ENCODE measurements around the gene DMAP1.

Gene DMAP1

DNA sequence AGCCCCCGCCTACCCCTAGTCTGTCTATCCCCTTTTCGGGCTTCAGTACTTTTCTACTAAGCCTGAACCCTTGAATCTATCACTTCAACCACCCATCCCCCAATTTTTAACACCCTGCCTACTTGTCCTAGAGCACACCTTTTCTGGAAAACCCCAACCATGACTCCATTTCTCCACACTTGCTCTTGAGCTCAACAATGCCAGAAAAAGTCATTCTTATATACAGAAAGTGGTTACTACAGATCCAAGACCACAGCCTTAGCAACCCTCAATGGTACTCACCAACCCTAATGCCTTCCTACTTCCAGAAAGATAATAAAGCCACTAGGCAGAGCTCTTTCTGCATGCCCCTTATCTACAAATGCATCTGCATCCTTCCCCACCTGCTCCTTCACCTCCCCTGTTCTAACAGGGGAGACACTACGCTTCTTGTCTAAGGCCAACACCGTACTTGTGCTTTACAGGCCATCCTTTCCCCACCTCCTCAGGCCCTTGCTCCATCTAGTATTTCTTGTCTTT lies 41.2 kb downstream of the DMAP1 start:
- no peak for DNase-seq (ENCODE audit: low spot score)

DNA sequence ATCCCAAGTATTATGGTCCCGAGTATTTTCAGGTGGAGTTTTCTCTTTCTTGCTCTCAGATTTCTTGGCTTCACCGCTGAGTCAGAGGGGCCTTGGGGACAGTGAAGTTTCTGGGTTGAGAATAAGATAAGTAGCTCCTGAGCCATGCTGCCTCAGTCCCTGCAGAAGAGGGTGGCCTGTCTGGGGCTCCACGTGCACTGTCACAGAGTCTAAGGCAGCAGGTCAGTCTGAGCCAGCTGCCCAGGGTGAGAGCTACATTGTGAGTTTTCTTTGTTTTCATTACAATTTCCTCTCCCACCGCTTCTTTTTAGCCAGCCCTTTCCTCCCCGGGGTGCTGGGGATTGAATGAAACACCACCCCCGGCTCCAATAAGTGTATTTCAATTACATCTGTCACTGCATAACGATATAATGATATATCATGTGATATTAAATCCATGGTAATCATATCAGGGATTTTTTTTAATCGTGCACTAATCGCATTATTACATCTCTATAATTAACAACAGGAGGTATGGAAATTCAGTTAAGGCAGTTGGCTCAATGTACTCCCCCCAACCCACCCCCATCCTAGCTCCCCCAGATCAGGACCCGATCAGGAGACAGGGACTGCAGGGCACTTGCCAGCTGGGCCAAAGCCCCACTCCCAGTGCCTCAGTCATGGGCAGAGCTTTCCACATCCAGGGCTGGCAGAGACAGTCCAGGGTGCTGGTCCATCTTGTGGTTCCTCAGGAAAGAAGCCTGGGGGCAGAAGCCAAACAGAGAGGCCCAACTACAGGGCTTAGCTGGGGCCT lies 43.7 kb downstream of the DMAP1 start:
- peak; percentile 65 for DNase-seq (ENCODE audit: low spot score)

DNA sequence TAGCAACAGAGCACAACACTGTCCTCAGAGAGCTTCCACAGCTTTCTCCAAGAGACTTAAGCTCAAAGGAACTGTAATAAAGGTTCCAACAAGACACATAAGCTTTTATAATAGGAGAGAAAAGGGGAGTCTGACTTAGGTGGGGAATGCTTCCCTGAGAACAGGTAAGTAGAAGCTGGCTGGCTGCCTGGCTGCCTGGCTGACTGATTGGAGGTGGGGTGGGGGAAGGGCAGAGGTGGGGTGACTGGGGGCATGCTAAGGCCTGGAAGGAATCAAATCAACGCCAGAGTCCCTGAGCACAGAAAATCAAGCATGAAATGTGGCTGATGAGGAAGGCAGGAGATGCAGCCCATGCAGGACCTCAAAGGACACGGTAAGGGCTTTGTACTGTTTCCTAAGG lies 45.8 kb downstream of the DMAP1 start:
- no peak for DNase-seq (ENCODE audit: low spot score)

DNA sequence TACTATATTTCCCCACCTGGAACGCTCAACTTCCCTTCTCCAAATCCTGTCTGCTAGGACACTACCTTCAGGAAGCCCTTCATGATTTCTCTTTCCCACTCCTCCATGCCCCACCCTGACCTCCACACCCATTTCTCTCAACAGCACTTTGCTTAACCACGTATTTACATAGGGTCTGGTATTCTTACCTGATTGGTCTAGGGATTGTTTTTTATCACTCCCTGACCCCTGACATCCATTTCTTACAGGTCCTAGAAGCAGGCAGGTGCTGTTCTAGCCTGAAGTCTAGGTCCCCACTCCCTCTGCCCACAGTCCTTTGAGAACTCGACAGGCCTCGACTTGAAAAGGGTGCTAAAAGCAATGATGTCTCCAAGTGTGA lies 47.5 kb downstream of the DMAP1 start:
- no peak for DNase-seq (ENCODE audit: low spot score)

DNA sequence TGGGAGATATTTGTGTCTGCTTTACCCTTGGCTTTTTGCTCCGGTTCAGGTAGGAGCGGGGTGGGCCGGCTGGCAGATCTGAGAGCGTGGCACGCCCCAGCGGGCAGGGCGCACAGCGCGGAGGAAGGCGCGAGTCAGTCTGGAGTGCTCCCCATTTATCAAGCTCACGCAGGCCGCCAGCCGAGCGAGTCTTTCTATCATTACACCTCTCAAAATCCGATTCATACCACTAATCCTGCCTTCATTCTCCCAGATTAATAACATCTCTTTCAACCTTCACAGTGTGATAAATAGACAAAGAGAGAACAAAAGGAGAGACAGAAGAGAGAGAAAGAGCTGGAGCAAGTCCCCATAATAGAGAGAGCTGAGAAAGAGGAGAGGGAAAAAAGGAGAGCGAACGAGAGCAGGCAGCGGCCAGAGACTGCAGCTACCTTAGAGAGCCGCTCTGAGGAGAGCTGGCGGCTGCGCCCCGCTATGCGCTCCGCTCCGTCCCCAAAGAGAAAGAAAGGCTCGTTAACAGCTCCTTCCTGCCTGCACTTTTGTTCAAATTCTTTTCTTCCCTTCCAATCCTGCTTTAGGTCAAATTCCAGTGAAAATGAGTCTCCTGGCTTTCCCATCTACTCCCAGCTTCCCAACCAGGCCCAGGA lies 48.0 kb downstream of the DMAP1 start:
- peak; percentile 60 for DNase-seq (ENCODE audit: low spot score)

DNA sequence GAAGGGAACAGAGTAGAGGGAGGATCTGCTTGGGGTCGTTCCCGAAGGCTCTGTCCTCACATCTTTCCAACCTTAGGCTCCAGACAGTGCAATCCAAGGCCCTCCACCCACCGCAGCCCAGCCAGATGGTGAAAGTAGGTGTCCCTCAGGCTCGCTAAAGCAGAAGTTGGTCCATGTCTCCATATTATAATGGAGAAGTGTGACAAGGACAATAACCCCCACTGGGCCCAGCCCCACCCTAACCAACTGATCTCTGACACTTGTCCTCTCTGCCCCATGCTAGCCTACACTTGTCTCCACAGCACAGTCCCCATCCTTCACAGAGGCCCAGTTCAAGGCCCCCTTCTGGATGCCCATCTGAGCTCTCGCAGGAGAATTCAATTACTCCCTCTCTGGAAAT lies 48.7 kb downstream of the DMAP1 start:
- DNase-seq (ENCODE audit: low spot score): no peak

DNA sequence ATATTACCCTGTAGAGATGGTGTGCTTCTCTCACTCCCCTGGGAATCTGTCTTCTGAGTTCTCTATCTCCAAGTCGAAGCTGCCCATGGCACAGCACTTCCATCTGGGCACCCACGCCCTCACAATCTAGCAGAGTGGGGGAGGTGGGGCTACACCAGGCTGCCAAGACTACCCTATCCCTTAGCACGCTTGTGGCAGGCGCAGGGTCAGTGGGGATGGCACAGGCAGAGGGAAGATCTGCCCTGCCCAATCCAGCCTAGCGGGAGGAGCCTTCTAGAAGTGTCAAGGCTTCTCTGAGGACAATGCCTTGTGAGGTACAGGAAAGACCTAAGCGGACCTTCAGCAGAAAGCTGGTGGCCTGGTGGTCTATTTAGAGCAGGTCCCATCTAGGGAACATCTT lies 49.1 kb downstream of the DMAP1 start:
- no peak for DNase-seq (ENCODE audit: low spot score)

DNA sequence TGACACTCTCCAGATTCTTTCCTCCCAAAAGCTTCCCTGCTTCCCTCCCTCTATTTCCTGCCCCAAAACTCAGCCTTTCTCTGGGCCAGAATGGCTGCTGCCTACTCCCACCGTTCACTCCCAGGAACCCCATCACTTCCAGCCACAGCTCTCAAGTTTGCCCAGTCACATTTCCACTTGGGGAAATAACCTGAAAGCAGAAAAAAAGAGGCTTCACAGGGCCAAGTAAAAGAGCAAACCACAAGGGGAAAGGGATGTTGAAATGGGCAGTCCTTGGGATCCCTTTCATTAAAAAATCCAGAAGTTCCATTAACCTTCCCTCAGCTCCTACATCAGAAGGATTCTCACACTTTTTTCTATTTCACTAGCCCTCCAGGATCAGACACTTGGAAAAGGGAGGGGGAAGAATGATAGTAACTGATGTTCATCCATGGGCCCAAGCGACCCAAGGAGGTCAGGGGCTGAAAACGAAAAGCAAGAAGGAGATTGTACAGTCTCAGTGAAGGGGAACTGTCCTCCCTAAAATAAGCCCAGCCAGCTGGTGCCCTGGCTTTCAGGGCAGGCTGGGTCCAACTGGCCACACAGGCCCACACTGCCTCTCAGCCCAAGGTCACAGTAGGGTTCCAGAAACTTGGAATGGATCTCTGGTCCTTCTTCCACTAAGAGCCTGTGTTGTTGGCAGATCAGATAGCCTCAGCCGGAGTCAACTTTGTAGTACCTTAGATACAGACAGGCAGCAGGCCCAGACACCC lies 49.7 kb downstream of the DMAP1 start:
- DNase-seq (ENCODE audit: low spot score): no peak

DNA sequence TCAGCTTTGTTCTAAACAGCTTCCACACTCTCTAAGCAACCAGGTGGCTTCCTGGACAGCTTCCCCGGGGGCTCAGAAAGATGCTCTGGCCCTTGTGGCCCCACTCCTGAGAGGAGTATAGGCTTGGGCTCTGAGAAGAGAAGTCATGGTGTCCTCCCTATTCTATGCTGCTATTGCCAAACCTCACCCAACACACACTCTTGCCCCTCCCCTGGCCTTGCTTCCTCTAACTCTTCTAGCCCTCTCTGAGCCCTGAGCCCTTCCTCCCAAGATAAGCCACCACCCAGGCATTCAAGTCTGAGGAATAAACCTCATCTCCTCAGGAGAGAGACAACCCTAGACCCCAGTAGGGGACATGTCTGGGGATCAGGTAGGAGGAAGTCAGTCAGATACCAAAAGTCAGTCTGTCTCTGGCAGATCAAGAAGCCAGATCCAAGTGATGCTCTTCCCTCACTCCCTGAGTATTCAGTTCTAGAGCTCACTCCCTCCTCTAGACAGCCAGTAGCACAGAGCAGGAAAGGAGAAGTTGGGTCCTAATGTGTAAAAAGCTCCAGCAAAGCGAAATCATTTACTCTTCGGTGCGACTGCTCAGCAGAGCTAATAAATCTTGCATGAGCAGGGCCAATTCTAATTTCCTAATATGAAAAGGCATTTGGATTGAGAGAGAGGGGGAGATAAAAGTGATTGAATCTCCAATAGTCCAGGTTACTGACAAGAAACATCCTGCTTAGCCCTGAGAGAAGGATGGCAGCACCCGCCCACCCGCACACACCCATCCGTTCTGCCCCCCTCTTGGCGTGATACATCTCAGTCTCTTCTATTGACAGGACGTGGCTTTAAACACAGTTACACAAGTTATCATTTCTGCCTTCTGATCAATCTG lies 50.5 kb downstream of the DMAP1 start:
- no peak for DNase-seq (ENCODE audit: low spot score)

DNA sequence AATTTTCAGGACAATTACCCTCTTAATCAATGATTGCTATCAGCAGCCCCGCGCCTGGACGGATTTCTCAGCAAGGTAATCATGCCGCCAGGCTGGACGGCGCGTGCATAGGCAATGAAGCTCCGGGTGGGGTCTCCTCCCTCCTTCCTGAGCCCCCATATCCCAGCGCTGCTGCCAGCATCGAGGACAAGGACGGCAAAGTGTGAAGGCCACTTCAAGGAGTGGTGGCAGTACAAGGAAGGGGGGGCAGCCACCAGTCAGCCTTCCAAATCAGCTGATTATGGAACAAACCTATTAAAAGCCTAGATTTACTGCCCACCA lies 51.1 kb downstream of the DMAP1 start:
- DNase-seq (ENCODE audit: low spot score): no peak

DNA sequence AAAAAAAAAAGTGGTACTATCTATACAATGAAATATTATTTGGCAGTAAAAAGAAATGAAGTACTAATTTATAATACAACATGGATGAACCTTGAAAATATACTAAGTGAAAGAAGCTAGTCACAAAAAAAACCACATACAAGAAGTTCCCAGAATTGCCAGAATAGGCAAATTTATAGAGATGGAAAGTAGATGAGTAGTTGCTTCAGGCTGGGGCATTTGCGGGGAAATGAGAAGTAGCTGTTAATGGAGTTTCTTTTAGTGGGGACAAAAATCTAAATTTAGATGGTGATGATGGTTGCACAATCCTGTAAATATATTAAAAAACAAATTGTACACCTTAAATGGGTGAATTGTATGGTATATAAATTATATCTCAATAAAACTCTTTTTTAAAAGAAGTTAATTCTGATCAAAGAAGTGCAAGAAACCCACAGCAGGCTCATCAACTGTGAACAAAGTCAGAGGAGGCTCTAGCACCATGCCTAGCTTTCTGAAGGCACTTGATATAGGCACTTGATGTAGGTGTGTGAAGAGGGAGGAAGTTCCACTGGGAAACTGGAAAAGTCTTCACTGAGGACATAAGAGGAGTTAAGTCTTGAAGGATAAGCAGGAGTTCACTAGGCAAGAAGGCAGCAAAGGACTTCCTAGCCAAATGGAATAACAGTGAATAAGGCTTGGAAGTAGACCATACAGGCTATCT lies 52.5 kb downstream of the DMAP1 start:
- DNase-seq (ENCODE audit: low spot score): no peak

DNA sequence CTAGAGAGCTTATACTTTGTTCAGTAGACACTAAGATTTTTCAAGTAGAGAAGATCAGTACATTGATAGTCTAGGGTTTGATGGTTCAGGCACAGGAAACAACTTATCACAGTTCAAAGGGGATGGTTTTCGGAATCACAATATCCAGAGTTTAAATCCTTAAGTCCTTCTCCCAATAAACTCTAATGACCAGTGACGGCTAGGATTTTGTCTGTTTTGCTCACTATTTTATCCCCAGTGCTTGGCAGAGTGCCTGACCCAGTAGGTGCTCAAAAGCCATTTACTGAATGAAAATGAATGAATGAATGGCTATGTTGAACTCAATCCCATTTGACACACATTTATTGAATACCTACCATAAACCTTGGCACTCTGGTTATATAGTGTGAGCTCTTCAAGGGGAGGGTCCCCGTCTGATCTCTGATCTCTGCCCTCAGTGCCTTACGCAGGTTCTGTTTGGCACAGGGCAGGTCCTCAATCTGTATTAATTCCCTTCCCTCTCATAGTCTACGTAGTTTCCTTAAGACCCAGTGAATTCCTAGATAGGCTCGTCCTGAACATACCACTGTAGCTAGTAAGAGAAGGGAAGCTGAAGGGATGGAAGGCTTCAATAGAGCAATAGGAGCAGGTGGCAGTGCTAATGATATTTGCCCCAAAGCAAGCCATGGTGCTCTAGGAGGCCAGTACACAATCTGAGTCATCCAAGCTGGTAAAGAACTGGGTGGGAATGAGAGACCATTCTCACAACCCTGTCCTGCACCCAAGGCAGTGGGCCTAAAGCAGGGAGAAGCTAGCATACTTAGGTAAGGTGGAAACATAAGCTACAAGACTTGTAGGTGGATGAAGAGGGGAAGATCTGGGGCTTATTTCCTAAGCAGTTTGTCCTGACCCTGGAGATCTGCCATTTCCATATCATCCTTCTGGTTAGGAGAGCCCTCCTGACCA lies 53.4 kb downstream of the DMAP1 start:
- DNase-seq (ENCODE audit: low spot score): no peak

DNA sequence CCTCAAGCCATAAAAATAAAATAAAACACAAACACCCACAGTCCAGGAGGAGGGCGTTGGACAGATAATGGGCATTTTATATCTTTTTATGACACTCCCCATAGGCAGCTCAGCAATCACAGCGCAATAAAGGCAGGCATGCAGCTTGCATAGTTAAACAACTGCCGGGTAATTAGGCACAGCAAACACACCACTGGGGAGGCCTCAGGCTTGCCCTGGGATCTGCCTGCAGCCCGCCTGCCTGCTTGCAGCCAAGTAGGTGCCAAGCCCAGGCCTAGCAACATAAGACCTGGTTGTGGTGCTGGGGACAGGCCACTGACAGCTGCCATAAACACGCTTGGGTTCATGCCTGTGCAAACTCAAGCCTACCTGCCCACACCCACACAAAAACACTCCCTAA lies 54.2 kb downstream of the DMAP1 start:
- no peak for DNase-seq (ENCODE audit: low spot score)

DNA sequence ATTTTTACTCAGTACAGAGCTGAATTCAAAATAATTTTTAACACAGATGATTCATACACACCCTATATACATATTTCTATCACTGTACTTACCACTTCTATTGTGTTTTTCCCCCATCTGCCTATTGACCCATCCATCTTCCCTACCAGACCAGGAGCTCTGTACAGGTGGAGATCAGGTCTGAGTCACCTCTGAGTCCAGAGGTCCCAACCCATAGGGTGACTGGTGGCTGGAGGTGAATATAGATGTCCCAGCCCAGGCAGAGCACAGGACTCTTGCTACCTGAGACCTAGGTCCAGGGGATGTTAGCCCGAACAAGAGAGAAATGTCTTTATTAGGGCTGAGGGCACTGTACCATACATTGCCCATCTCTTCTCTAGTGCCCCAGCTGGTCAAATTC lies 54.8 kb downstream of the DMAP1 start:
- no peak for DNase-seq (ENCODE audit: low spot score)

All from D341Med (cell line).